GM12801 (cell line): Measurements from ENCODE around the gene CCR4.

ENCODE experiments used
- TF ChIP-seq, protein P1 (sequence below): IDR thresholded peaks from one replicate; pipeline ENCODE4 v1.5.1; 2011; ENCODE audit warnings: control low read depth; ENCODE audit not compliant: insufficient read length; ENCODE audit errors: extremely low read depth

The CCR4 gene

DNA sequence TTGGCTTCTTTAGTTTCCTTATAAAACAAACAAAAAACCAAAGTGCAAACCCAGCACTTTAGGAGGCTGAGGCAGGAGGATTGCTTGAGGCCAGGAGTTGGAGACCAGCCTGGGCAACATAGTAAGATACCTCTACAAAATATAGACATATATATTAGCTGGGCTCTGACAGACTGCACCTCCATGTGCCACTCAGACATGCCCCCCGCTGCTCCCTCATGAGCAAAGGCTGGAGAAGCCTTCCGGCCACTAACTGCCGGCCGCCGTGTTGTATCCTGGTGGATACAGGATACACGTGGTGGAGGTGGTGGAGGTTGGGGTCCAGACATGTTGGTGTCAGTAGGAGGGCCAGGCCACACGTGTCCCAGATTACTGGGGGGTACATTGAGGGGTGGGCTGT is 29.4 kb upstream of the CCR4 start:
- TF ChIP-seq, protein P1, sequence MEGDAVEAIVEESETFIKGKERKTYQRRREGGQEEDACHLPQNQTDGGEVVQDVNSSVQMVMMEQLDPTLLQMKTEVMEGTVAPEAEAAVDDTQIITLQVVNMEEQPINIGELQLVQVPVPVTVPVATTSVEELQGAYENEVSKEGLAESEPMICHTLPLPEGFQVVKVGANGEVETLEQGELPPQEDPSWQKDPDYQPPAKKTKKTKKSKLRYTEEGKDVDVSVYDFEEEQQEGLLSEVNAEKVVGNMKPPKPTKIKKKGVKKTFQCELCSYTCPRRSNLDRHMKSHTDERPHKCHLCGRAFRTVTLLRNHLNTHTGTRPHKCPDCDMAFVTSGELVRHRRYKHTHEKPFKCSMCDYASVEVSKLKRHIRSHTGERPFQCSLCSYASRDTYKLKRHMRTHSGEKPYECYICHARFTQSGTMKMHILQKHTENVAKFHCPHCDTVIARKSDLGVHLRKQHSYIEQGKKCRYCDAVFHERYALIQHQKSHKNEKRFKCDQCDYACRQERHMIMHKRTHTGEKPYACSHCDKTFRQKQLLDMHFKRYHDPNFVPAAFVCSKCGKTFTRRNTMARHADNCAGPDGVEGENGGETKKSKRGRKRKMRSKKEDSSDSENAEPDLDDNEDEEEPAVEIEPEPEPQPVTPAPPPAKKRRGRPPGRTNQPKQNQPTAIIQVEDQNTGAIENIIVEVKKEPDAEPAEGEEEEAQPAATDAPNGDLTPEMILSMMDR, result no peak

DNA sequence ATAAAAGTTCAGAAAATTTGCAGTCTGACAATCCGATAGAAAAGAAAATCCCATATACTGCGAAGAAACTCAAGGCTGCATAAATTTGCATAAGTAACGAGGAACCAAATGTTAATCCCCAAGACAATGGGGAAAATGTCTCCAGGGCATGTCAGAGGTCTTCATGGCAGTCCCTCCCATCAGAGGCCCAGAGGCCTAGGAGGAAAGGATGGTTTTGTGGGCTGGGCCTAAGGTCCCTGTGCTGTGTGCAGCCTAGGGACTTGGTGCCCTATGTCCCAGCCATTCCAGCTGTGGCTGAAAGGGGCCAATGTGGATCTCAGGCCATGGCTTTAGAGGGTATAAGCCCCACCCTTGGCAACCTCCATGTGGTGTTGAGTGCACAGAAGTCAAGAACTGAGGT is 21.3 kb upstream of the CCR4 start:
- TF ChIP-seq, protein P1, result no peak

DNA sequence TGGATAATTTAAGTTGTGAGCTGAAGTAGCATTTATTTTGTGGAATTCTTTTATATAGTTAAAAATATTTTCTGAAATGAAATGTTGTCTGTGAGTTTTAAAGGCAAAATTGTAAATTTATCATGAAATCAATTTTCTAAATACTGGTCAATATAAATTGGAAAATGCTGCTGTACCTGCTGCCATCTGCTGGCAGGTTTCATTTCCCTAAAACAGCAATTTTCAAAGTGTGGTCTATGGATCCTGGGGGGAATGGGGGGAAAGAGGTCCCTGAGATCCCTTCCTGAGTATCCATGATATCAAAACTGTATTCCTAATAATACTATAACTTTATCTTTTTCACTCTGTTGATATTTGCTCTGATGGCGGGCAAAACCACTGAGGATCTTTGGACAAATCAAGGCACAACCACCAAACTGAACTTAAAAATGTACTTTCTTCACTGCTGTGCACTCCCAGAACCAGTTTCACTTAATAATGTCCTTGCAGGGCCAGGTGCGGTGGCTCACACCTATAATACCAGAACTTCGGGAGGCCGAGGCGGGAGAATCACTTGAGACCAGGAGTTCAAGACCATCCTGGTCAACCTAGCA is 17.2 kb upstream of the CCR4 start:
- TF ChIP-seq, protein P1, result no peak

DNA sequence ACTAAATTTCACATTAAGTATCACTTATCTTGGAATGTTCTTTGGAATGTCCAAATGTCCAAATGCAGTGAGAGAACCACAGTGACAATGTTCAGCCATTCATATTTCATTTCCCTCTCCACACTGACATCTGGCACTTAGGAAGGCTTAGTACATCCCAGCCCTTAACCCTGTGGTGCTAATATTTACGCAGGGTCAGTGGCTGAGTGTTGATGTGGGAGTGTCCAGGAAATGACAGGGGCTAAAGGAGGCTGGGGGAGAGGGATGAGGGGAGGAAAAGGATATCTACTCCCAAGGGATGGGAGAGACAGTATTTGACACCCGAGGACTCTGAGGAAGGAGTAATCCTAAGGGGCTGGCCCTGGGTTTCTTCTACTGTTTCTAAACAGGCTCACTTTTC is 14.1 kb upstream of the CCR4 start:
- TF ChIP-seq, protein P1, result no peak

DNA sequence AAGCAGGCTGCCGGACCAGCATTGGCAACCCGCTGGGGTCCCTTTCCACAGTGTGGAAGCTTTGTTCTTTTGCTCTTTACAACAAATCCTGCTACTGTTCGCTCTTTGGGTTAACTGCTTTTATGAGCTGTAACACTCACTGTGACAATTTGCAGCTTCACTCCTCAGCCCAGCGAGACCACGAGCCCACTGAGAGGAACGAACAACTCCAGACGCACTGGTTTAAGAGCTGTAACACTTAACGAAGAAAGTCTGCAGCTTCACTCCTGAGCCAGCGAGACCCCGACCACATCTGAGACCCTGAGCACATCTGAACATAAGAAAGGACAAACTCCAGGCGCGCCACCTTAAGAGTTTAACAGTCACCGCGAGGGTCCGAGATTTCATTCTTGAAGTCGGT is 10.7 kb upstream of the CCR4 start:
- TF ChIP-seq, protein P1, result no peak

DNA sequence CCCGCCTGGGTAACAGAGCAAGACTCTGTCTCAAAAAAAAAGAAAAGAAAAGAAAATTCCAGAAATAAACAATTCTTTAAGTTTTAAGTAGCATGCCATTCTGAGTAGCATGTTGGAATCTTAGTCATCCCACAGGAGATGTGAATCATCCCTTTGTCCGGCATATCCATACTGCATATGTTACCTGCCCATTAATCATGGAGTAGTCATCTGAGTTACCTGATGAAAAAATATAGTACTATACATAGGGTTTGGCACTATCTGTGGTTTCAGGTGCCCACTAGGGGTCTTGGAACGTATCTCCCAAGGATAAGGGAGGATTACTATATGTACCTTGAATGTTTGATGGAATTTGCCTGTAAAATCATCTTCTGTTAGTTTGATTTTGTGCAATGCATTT is 6.3 kb upstream of the CCR4 start:
- TF ChIP-seq, protein P1, result no peak

DNA sequence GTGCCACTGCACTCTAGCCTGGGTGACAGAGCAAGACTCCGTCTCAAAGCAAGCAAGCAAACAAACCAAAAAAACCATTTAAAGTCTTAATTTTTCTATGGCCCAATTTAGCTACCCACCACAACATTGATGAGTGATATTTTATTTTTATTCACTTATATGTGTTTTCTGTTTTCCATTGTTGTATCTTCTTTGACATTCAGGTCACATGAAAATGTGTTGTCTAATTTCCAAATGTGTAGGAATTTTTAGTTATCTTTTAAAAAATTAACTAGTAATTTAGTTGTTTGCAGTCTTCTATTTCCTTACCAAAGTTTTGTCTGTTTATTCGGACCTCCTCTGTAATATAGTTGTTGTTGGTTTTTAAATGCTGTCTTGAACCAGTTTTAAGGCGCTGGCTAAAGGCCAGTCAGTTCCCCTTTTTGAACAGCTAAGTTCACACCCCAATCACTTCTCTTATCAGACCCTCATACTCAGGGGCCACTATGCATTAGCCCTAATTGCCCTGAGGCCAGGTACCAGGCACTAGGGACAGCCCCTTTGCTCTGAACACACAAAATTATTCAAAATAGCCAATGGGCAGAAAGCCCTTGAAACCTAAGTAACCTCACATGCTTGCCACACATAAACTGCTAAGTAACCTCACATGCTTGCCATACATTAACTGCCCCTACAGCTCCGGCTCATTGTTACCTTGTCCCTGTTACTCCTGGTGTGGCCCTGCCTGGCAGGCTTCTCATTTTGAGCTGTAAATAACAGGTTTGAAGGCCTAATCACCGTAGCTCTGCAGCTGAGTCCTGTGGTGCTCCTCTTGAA is 4.3 kb upstream of the CCR4 start:
- TF ChIP-seq, protein P1, result no peak
